ENCODE data around the gene MYDGF.
"Not testable (repeated sequence)": the region's sequence is repeated elsewhere in the genome, so short reads cannot be mapped to it uniquely, and the experiment has no call there.

MYDGF gene

DNA sequence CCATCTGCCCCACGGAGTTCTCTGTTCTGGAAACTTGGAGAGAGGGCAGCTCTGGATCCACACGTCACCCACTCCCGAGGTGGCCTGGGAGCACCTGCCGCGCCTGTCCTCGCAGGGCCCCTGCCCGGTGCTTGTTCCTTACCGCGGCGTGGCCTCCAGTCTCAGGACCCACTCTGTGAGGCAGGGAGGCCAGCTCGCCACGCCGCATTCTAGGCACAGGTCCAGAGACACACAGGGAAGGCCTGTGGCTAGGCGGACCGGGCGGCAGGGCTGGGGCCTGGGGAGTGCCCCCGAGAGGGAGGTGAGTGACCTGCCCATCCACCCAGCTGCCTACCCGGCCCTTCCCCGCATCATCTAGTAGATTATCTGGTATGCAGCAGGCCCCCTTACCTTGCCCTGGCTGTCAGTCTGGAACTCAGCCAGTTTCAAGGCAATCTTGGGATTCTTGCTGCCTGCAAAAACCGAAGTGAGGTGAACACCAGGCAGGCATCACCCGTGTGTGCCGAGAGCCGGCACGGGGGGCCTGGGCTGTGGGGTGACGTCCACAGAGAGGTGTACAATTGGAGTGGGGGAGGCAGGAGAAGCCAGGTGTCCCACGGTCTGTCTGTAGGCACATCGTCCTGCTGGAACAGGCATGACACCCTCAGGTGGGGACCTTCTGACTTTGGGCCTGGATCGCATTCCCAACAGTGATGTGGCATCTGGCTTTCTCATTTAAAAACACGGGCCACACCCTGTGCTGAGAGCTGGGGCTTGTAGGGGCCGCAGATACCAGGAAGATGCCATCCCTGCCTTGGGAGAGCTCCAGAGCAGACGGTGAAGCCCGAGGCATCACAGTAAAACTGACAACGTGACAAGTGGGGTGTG lies 29.9 kb upstream of the MYDGF start:
- no peak for DNase-seq

DNA sequence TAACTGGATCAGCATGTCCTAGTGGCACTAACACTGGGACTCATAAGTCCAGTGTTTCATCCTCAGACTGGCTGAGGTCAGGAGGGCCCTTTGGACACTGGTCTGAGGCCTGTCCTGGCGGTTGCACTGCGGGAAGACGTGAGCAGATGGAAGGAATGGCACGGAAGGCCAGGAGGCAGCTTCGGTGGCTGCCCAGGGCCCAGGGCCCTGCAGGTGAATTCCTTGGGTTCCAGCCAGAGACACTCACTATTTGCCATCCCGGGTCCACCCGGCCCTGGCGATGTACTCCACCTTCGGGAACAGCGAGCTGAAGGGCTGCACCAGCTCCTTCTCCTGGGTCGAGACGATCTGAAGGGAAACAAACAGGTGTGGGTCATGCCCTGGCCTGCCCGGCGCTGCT lies 27.2 kb upstream of the MYDGF start:
- DNase-seq, result no peak

DNA sequence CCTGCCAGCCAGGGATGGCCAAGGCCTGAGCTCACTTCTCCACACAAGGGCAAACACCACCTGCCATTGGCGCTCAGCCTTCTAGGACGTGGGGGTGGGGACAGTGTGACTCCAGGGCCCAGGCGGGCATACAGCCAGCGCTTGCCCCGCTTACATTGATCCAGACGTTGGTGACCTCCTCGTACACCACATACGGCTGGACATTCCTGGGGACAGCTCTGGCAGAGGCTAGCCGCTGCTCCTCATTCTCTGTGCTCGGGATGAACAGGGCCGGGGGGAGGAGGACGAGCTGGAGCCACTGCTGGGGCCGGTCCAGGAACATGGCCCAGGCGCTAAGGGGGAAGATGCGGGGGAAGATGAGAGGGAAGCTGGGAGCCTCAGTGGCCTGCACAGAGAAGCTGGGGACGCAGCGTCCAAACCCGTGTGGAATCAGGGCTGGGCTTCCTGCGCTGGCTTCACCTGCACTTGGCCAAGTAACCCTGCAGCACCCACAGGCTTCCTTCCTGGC lies 25.1 kb upstream of the MYDGF start:
- no peak for DNase-seq

DNA sequence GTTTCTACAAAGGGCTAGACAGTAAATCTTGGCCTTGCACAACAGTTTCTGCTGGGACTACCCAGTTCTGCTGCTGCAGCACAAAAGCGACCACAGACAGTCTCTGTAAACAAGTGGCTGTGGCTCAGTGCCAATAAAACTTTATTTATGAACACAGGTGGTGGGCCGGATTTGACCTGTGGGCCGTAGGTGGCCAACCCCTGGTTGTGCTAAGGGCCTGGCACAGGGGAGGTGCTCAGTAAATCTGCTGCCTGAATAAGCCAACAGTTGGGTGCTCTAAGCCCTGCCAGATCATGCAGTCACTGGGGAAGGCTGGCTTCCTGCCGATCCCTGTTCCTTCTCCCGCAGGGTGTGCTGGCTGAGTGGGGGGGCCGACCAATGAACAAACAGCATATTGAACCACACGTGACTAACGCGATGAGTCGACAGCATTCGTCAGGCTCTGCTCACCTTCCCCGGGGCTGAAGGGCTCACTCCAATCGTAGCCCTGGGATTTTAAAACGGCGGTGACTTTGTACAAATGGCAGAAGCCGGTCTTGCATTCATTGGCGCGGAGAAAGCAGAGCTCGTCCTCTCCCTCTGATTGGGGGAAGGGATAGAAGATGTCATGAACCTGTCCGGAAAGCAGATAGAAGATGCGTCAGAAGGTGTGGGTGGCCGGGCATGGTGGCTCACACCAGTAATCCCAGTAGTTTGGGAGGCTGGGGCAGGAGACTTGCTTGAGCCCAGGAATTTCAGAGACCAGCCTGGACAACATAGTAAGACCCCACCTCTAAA lies 24.3 kb upstream of the MYDGF start:
- no peak for DNase-seq

DNA sequence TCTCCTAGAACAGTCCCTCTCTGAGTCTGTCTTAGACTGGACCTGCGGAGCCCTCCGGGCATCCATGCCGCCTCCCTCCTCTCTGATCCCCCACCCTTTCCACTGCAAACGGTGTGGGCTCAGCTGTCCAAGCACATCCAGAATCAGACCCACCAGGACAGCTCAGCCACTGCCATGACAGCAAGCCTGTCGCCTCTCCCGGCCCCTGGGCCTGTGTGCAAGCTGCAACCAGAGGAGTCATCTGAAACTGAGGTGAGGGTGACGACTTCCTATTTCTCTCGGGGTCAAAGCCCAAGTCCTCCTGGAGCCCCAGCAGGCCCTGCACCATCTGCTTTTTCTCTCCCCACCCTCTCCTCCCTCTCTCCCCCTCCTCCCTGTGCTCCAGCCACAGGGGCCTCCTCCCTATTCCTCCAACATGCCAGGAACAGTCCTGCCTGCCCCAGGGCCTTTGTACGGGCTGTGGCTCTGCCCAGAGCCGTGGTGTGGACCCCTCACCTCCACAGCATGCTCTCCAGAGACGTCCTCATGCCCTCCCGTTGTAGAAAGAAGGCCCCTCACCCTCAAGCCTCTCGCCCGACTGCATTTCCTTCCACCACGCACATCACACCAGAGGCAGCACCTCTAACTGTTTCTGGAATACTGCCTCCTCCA lies 23.5 kb upstream of the MYDGF start:
- no peak for DNase-seq

DNA sequence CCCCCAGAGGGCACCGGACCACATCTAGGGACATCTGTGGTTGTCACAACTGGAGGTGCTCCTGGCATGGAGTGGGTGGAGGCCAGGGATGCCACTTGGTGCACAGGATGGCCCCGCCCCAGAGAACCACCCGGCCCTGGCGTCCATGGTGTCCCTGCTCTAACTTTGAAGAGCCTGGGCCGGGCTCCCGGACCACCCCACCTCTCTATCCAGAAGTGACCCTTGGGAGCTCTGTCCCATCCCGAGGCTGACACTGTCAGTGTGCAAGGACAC lies 22.9 kb upstream of the MYDGF start:
- no peak for DNase-seq

DNA sequence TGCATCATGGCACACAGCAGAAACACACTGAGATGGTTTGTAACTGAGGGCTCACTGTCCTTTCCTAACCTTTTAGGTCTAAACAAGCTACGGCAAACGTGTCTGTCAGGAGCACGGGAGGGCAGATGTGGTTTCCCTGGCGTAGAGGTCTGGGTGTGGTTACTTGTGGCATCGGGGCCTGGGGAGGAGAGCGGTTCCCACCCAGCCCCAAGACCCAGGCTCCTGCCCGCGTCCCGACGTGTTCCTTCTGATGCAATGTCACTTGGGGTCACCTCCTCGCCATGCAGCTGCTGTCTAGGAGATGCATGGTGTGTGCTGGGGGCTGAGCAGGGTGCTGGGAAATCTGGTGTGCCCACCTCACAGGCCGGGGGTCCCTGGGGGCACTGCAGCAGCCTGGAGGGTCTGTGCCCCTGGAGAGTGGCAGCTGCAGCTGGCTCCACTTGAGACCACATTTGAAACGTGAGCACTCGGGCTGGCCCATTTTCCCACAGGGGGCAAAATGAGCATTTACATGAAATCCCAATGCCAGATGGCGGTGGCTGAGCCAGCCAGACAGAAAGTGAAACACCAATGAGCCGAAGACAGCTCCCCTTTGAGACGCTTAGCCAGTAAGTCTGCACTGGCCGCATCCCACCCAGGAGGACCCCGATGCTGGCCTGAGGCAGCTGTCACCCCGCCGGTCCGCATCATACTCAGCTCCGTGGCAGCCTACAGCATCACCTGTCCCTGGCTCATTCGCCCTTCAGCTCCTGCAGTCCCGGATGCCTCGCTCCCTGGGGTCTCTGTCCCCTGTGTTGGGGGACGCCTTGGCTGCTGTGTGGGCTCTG lies 22.3 kb upstream of the MYDGF start:
- DNase-seq, result no peak

DNA sequence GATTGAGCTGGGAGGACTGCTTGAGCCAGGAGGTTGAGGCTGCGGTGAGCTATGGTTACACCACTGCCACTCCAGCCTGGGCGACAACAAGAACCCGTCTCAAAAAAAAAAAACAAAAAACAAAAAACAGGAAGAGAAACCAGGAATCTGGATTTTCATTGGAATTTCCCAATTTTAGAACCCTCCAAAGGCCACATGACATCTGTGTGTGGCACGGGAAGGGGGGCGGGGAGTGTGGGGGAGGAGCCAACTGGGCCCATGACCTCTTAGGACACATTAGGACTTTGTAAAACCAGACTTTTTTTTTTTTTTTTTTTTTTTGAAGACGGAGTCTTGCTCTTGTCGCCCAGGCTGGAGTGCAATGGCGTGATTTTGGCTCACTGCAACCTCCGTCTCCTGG lies 21.2 kb upstream of the MYDGF start:
- DNase-seq, result no peak

DNA sequence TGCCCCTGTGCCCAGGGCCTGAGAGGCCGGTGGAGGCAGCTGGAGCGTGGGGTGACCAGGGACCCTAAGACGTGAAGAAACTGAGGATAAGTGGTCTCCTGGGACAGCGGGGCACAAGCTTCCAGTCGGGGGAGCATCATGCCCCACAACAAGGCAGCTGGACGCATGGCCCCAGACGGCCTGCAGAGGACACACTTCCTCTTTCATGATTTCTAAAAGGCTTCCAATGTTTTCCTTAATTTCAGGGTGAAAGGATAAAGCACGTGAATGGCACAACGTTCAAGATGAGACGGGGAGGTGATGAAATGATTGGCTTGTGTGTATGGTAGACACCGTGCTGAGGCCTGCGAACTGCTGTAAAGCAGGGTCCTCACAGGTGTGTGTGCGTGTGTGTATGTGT lies 20.2 kb upstream of the MYDGF start:
- no peak for DNase-seq

DNA sequence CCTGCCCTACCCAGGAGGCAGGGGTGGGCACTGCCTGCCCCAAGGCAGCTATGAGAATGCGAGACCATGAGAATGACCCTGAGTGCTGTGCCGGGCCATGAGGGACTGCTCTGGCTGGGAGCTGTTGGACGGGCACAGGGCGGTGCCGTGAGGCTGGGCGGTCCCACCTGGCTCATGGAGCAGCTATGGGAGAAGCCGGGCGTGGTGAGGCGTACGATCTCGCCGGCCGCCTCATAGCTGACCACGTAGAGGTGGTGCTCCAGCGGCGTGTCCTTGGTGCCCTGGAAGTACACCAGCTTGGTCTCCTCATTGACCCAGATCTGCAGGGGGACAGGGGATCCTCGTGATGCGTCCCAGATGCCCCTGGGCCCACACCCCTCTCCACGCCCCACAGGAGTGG lies 19.3 kb upstream of the MYDGF start:
- no peak for DNase-seq

DNA sequence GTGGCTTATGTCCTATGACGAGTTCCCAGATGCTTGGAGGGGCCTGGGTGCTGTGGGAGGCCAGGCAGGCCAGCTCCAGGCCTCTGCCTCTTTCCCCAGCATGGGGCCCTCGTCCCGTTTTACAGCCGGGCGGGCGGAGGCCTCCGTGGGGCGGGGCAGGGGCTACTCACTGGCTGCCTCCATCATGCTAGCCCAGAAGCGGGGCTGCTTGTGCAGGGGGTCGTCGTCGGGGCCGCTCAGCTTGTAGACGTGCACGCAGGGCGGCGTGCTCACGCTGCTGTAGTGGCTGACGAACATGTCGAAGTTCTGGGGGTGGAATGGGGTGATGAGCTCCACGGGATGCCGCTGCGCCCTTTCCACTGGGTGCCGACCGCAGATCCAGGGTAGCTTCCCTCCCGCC lies 18.4 kb upstream of the MYDGF start:
- DNase-seq, result no peak

DNA sequence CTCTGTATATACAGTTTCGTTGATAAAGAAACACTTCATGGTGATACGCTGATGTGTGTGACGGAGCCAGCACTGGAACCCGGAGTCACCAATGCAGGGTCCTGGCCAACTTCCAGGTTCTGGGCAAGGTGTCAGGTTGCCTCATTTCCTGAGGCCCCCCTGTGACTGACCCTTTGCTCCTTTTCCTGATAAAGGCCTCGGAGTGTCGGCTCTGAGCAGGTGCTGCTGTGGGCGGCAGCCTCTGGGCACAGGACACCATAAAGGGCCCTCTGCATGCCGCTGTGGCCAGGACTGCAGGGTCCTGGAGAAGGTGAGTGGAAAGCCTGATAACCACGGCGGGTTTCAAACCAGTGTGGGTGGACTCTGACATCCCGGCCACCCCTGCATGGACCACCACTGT lies 17.3 kb upstream of the MYDGF start:
- no peak for DNase-seq

DNA sequence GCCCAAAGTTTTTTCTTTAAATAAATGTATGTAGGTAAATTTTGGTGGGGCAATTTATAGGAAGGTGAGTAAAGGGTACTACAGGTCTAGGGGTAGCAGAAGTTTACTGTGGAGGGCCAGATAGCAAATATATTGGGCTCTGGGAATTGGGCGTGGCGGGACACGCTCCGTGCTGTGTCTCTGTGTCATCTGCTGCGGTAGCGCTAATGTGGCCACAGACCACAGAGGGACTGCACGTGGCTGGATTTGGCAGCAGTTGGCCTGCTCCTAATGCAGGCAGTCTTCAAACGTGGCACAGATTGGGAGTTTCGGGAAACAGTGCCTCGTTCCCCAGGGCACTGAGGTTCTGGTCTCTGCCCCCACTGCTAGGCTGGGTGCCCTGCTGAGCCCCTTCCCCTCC lies 16.6 kb upstream of the MYDGF start:
- no peak for DNase-seq

DNA sequence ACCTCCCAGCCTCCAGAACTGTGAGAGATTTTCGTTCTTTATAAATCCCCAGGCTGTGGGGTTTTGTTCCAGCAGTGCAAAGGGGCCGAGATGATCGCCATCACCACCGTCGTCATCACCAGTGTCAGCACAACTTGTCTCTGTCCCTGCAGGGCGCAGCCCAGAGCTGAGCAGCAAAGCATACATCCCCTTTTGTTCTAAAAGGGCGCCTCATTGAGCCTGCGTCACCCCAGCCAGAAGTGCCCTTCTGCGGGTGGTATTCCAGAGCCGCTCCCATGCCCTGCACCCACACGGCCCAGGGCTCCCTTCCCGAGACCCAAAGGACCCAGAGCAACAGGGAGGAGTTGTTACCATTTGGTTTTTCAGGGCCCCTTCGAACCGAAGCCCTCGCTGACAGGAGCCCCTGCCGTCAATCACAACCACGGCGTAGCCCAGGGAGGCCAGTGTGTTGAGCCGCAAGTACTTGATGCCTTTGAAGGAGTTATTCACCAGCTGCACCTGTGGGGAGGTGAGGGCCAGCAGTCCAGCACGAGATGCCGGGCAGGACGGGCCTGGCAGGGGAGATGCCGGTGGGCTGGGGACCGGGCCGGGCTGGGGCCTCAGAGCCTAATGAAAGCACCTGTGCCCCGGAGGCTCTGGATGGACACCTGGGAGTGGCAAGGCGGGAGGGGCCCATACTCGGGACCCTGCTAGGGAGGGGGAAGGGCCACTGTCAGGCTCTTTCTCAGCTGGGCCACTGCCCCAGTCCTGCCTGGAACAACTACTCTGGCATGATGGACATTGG lies 14.4 kb upstream of the MYDGF start:
- DNase-seq, result no peak

DNA sequence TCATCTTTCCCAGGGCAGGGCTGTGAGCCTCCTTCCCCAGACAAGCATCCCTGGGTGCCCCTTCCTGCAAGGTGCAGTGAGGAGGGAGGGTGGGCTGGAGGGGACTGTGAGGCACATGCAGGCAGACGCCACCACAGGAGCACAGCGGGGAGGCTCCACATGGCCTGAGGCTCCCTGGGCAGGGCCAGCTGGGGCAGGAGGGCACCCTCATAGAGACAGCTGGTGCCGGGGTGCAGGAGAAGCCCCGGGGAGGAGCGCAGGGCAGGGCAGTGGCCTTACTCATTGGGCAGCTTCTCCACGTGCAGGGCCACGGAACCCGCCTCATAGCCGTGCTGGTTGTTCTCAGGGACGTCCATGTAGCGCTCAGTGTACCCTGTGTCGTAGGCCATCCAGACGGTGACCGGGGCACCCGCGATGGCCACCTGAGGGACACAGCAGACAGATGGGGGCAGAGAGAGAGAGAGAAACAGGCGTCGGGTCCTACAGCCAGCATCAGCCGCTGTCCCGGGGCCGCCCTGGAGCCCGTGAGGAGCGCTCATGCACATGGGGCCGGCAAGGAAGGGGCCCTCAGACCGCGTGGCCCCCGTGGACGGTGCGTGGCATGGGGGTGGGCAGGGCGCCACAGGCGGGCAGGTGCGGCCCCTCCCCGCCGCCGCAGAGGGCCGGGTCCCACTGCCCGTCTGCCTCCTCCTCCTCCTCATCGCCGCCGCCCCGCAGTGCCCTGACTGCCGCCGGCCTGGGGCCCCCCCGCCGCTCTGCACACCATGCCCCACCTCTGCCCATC lies 12.5 kb upstream of the MYDGF start:
- DNase-seq, result no peak

DNA sequence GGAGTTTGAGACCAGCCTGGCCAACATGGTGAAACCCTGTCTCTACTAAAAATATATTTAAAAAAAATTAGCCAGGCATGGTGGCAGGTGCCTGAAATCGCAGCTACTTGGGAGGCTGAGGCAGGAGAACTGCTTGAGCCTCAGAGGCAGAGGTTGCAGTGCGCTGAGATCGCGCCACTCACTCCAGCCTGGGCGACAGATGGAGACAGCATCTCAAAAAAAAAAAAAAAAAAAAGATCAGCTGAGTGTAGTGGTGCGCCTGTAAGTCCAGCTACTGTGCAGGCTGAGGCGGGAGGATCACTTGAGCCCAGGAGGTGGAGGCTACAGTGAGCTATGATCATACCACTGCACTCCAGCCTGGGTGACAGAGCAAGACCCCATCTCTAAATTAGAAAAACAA lies 9.9 kb upstream of the MYDGF start:
- not testable (repeated sequence) for DNase-seq

DNA sequence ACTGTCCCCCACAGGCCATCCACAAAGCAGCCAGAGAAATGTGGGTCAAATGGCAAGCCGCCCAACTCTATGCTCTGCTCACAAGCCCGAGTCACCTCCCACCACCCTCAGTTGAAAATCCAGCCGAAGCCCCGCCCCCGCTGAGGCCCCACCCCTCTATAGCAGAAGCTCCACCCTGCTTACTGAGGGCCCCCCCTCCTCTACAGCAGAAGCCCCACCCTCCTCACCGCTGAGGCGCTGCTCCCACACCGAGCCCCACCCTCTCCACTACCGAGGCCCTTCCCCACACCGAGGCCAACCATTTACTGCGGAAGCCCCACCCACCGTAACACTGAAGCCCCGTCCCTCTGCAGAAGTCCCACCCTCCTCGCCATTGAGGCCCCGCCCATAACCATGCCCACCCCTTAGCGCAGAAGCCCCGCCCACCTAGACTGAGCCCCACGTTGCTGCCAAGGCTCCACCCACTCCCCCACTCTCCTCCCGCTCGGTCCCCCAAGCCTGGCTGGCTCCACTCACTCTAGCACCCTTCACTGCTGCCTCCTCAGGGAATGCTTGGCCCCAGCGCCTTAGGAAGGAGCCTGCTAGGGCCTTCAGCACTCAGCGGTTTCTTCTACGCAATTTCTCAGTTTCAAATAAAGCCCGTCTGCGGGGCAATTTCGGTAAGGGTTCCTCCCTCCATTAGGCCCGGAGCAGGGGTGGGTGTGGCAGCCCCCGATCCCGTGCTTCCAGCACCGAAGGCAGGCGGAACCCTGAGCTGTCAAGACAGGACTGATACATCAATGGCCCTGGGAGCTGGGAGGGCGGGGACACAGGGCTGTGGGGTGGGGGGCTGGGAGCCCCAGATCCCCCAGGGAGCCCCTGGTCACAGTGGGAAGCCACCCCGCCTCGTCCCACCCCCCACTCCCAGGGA lies 9.0 kb upstream of the MYDGF start:
- DNase-seq, result no peak

DNA sequence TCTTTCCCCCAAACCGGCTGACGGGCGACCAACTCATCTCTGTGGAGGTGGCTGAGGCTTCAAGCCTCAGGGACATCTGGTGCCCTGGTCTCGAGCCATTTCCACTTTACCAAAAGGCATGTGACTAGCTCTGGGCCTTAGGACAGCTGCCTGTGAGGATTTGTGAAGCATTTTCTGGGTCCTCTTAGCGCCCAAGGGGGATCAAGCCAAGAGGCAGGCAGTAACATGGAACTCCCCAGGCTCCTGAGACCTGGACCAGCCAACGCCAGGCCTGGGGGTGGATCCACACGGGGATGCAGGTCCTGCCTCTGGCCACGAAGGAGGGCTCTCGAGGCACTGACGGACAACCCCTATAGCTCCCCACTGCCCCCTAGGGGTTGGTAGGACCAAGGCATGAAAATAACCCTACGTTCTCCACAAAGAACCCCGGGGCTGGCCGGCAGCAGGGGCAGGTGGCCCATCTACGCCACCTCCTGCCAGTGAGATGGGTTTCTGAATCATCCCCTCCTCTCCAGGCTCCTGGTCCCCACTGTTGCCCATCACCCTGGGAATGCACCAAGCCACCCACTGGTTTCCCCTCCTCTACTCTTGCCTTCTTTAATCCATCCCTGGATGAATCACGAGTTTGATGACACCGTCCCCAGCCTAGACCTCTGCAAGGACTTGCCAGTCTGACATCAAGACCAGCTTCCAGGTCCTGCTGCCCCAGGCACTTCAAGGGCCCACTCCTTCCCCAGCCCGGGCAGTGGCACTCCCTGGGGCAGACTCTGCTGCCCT lies 7.0 kb upstream of the MYDGF start:
- peak; percentile 34 for DNase-seq

DNA sequence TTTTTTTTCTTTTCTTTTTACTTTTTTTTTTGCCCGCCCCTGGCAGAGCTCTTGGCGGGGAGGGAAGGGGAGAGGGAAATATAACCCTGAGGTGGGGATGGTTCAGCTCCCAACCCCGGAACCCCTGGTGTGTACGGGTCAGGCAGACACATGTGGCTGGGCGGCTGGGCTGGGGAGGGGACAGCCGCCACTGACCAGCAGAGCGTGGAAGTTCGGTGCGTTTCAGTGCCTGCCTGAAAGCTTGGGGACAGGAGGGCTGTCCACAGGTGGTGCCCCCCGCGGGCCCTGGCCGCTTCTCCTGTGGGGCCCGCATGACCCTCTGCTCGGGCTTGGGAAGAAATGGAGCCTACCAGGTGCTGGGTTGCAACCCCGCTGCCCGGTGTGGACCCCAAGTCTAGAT lies 5.2 kb upstream of the MYDGF start:
- DNase-seq, result no peak
